H1 (cell line): ENCODE measurements around the gene SLC46A3. TPM values are rescaled to one million over a fixed set of nuclear protein-coding genes. Genes with fewer than 3 reads are reported as not detected.

Experiments used
- CTCF ChIA-PET: fragments of 300-600 bp; sonication (Branson Sonifier 250); formaldehyde crosslinking; loops from one replicate; lab custom pipeline; 2021; ENCODE audit not compliant: partially characterized antibody; lab: Charles Lee
- POLR2A ChIA-PET: fragments of 300-600 bp; sonication (Branson Sonifier 250); formaldehyde crosslinking; loops from one replicate; lab custom pipeline; 2021; ENCODE audit warnings: inconsistent platforms; ENCODE audit not compliant: partially characterized antibody; lab: Charles Lee
- DNase-seq, 2 experiments: peaks; one replicate each; pipeline versions ENCODE4 v3.0.0 to v3.0.0-alpha.2; 2010 to 2022; ENCODE audit warnings: low spot score in 2 of 2, low read depth in 1 of 2, mixed read lengths in 1 of 2
- FAIRE-seq: peaks from 2 replicates; lab custom pipeline; 2011; peaks lifted over from hg19 to GRCh38; lab: Jason Lieb, UNC
- H2AFZ ChIP-seq: 2 replicates; pipeline ENCODE4 v1.8.1; 2012; ENCODE audit warnings: low read length, inconsistent platforms
- H2AK5ac ChIP-seq: 2 replicates; pipeline ENCODE4 v1.6.1; 2013; ENCODE audit warnings: low read depth, low read length
- H2BK120ac ChIP-seq: replicated peaks from 2 replicates; pipeline ENCODE3; 2013; ENCODE audit warnings: low read depth, low read length, inconsistent platforms
- H2BK12ac ChIP-seq: 2 replicates; pipeline ENCODE4 v1.6.1; 2013; ENCODE audit warnings: low read depth, low read length
- H2BK15ac ChIP-seq: 2 replicates; pipeline ENCODE4 v1.6.1; 2013; ENCODE audit warnings: low read length
- H2BK20ac ChIP-seq: 2 replicates; pipeline ENCODE4 v1.6.1; 2013; ENCODE audit warnings: low read length
- H2BK5ac ChIP-seq: 2 replicates; pipeline ENCODE4 v1.6.1; 2013; ENCODE audit warnings: low read depth, low read length
- H3K14ac ChIP-seq: 2 replicates; pipeline ENCODE4 v1.6.1; 2013; ENCODE audit warnings: inconsistent platforms; ENCODE audit not compliant: insufficient read length
- H3K18ac ChIP-seq: 2 replicates; pipeline ENCODE4 v1.6.1; 2013; ENCODE audit warnings: low read length; ENCODE audit errors: extremely low read depth
- H3K23ac ChIP-seq: 2 replicates; pipeline ENCODE4 v1.6.1; 2013; ENCODE audit warnings: inconsistent platforms; ENCODE audit not compliant: insufficient read length
- H3K23me2 ChIP-seq: 2 replicates; pipeline ENCODE4 v1.6.1; 2013; ENCODE audit warnings: low read depth, low read length
- H3K27ac ChIP-seq: 2 replicates; pipeline ENCODE4 v1.6.1; 2011; ENCODE audit warnings: low read depth, low read length, inconsistent platforms
- H3K27me3 ChIP-seq, 4 experiments: replicated peaks in 1 of 4; 1 replicate in 1 of 4; 2 replicates in 3 of 4; pipeline versions ENCODE4 v1.6.1 to v1.8.1; 2011 to 2013; ENCODE audit warnings: low read length in 3 of 4, mild to moderate bottlenecking in 3 of 4, inconsistent platforms in 2 of 4, mixed read lengths in 2 of 4, moderate library complexity in 1 of 4; ENCODE audit not compliant: control insufficient read depth in 3 of 4, insufficient read depth in 3 of 4; ENCODE audit errors: extremely low read depth in 1 of 4
- H3K36me3 ChIP-seq, 4 experiments: 2 replicates each; pipeline versions ENCODE4 v1.6.1 to v1.8.1; 2011 to 2013; ENCODE audit warnings: mild to moderate bottlenecking in 4 of 4, low read length in 3 of 4, moderate library complexity in 2 of 4, control low read depth in 1 of 4, inconsistent platforms in 1 of 4; ENCODE audit not compliant: insufficient read depth in 4 of 4, control insufficient read depth in 2 of 4
- H3K4ac ChIP-seq: replicated peaks from 2 replicates; pipeline ENCODE3; 2013; ENCODE audit warnings: low read length, low read depth, mixed read lengths, inconsistent platforms; ENCODE audit not compliant: insufficient read length
- H3K4me1 ChIP-seq, 4 experiments: replicated peaks in 1 of 4; 1 replicate in 1 of 4; 2 replicates in 3 of 4; pipeline versions ENCODE4 v1.6.1 to v1.8.1; 2011 to 2013; ENCODE audit warnings: low read length in 3 of 4, inconsistent platforms in 2 of 4, mixed read lengths in 1 of 4; ENCODE audit not compliant: insufficient read depth in 4 of 4, control insufficient read depth in 3 of 4
- H3K4me2 ChIP-seq, 2 experiments: 2 replicates each; pipeline versions ENCODE4 v1.6.1 to v1.8.1; 2011 to 2013; ENCODE audit warnings: low read depth in 2 of 2, low read length in 2 of 2, control low read depth in 1 of 2, inconsistent platforms in 1 of 2, mild to moderate bottlenecking in 1 of 2; ENCODE audit not compliant: insufficient read depth in 1 of 2
- H3K4me3 ChIP-seq, 4 experiments: fragments of 200-600, 300-600 bp in 1 of 4; sonication (generic), shearing (Covaris generic), sonication (Bioruptor Twin) in 1 of 4; 2 replicates each; pipeline versions ENCODE4 v1.5.1 to v1.8.1; 2011 to 2016; ENCODE audit warnings: low read length in 4 of 4, low read depth in 3 of 4, control low read depth in 2 of 4, inconsistent platforms in 2 of 4, mild to moderate bottlenecking in 2 of 4, mixed read lengths in 1 of 4, moderate library complexity in 1 of 4; ENCODE audit not compliant: insufficient read depth in 2 of 4; ENCODE audit errors: extremely low read depth in 1 of 4
- H3K56ac ChIP-seq: replicated peaks from 2 replicates; pipeline ENCODE3; 2013; ENCODE audit warnings: low read depth, mild to moderate bottlenecking, mixed read lengths, low read length, inconsistent platforms; ENCODE audit not compliant: insufficient read length
- H3K79me1 ChIP-seq: 2 replicates; pipeline ENCODE4 v1.6.1; 2013; ENCODE audit warnings: low read depth, low read length, control low read depth
- H3K79me2 ChIP-seq, 2 experiments: 2 replicates each; pipeline versions ENCODE4 v1.6.1 to v1.8.1; 2012 to 2013; ENCODE audit warnings: low read length in 2 of 2, mild to moderate bottlenecking in 2 of 2, inconsistent platforms in 1 of 2; ENCODE audit not compliant: insufficient read depth in 2 of 2, control insufficient read depth in 1 of 2
- H3K9ac ChIP-seq, 4 experiments: replicated peaks in 1 of 4; 1 replicate in 1 of 4; 2 replicates in 3 of 4; pipeline versions ENCODE4 v1.6.1 to v1.8.1; 2011 to 2013; ENCODE audit warnings: low read depth in 3 of 4, low read length in 3 of 4, control low read depth in 2 of 4, mild to moderate bottlenecking in 2 of 4, moderate library complexity in 2 of 4, inconsistent platforms in 1 of 4; ENCODE audit errors: extremely low read depth in 1 of 4
- H3K9me3 ChIP-seq, 2 experiments: 2 replicates each; pipeline versions ENCODE4 v1.6.1 to v1.8.1; 2012 to 2013; ENCODE audit warnings: mild to moderate bottlenecking in 2 of 2, moderate library complexity in 2 of 2, control low read depth in 1 of 2, inconsistent platforms in 1 of 2, low read depth in 1 of 2, low read length in 1 of 2, mixed read lengths in 1 of 2; ENCODE audit not compliant: insufficient read depth in 2 of 2
- H4K20me1 ChIP-seq, 2 experiments: replicated peaks in 1 of 2; 2 replicates each; pipeline versions ENCODE3 to v1.8.1; 2011 to 2013; ENCODE audit warnings: inconsistent platforms in 2 of 2, low read length in 2 of 2, mild to moderate bottlenecking in 1 of 2; ENCODE audit not compliant: insufficient read depth in 2 of 2, control insufficient read depth in 1 of 2
- H4K5ac ChIP-seq: 2 replicates; pipeline ENCODE4 v1.6.1; 2013; ENCODE audit warnings: low read length, low read depth, mixed read lengths, inconsistent platforms; ENCODE audit not compliant: insufficient read length
- H4K8ac ChIP-seq: 2 replicates; pipeline ENCODE4 v1.8.0; 2013; ENCODE audit warnings: mild to moderate bottlenecking, moderate library complexity, low read length, inconsistent platforms; ENCODE audit not compliant: insufficient read depth; ENCODE audit errors: extremely low read depth
- H4K91ac ChIP-seq: replicated peaks from 2 replicates; pipeline ENCODE3; 2013; ENCODE audit warnings: low read length, mixed read lengths, inconsistent platforms; ENCODE audit not compliant: insufficient read length
- CEBPB ChIP-seq: IDR thresholded peaks from 2 replicates; pipeline ENCODE4 v1.6.1; 2012; ENCODE audit warnings: low read depth, low read length
- SP1 ChIP-seq: IDR thresholded peaks from 2 replicates; pipeline ENCODE4 v1.6.1; 2011; ENCODE audit warnings: low read depth, low read length
- WGBS, 2 experiments: shearing (Covaris generic) in 1 of 2; methylation state at CpG; one replicate each; pipeline versions ENCODE4 v1.1.6 to v1.1.7; 2013 to 2015; ENCODE audit warnings: low lambda C conversion rate in 2 of 2, mixed read lengths in 2 of 2, inconsistent platforms in 1 of 2, low coverage in 1 of 2, missing lambda C conversion rate in 1 of 2; ENCODE audit not compliant: insufficient replicate concordance in 2 of 2, insufficient coverage in 1 of 2, insufficient read length in 1 of 2; ENCODE audit errors: extremely low coverage in 1 of 2, missing lambda C conversion rate in 1 of 2; 5-methylcytosine and 5-hydroxymethylcytosine counted together
- polyA plus RNA-seq, 7 experiments: library from polyadenylated mRNA; depleted of rRNA in 3 of 7; stranded (reverse) in 5 of 7; unstranded in 2 of 7; fragments of >200 nt in 5 of 7; fragments of 200-250 nt in 2 of 7; gene quantifications; 1 replicate in 5 of 7; 2 replicates in 1 of 7; 4 replicates in 1 of 7; pipeline versions ENCODE4 v1.2.1 to v1.2.3, GENCODE V29; 2011 to 2013; ENCODE audit warnings: missing spikeins in 2 of 7, mixed read lengths in 2 of 7
- total RNA-seq: library from RNA; stranded (reverse); fragmentation: NEBNext Ultra II Directional; extraction: Animal tissue kit (Norgen Biotek cat#: 25700); gene quantifications from 2 replicates; pipeline ENCODE4 v1.2.1, GENCODE V29; 2021

Gene SLC46A3
- total and polyA plus RNA-seq, 2 of the 8 experiments (the other 6 are each of a cell fraction or from before 2014, with no cell fraction given), result 0.39 to 0.67 TPM

GRCh38 chr13:28657784-28658538 is 60.8 kb downstream of the SLC46A3 start:
- H2BK120ac ChIP-seq, result no peak overlapping the region
- H2BK5ac ChIP-seq, result no peak overlapping the region
- no peak overlapping the region for H4K5ac ChIP-seq
- H3K4me1 ChIP-seq, result peaks cover 3 to 12% (median 8%) of the 10 kb centered on the region in 4 experiments; a peak in 6 of 7 replicates
- no peak for FAIRE-seq
- H3K23ac ChIP-seq, result no peak overlapping the region
- H3K9me3 ChIP-seq, result no peaks in the 10 kb centered on the region
- DNase-seq, result no peak
- H2BK12ac ChIP-seq, result no peak overlapping the region
- H3K23me2 ChIP-seq, result no peaks in the 10 kb centered on the region
- WGBS, 2 experiments, result 56% methylated on average over 12 of the region's 12 CpGs; no CpG with 5 or more reads in 1 of the 2 experiments
- H3K18ac ChIP-seq, result no peak overlapping the region
- H3K27me3 ChIP-seq, result no peaks in the 10 kb centered on the region
- H4K20me1 ChIP-seq, result peaks cover 4 to 5% of the 10 kb centered on the region in 2 experiments
- no peak overlapping the region; the same call in 1 of the 2 replicates for H3K27ac ChIP-seq
- H3K56ac ChIP-seq, result no peak overlapping the region
- peaks cover 7 to 9% (median 7%) of the 10 kb centered on the region in 4 experiments for H3K36me3 ChIP-seq
- no peak overlapping the region for H2BK20ac ChIP-seq
- H3K79me1 ChIP-seq, result peaks cover 5% of the 10 kb centered on the region
- peak overlapping the region; percentile 63 to 93 (median 72) for H3K9ac ChIP-seq
- H2AK5ac ChIP-seq, result no peak overlapping the region
- peak overlapping the region; percentile 93 to 99 (median 95) for H3K4me3 ChIP-seq
- H2BK15ac ChIP-seq, result no peak overlapping the region
- H2AFZ ChIP-seq, result no peak overlapping the region
- H3K14ac ChIP-seq, result no peak overlapping the region
- peak overlapping the region; percentile 80 to 82 for H3K4me2 ChIP-seq
- no peak overlapping the region for H3K4ac ChIP-seq
- no peak overlapping the region for H4K8ac ChIP-seq
- peaks cover 22 to 72% of the 10 kb centered on the region in 2 experiments for H3K79me2 ChIP-seq
- CTCF ChIA-PET, result interaction anchor here (0.8 to 2.8 kb wide), 7 partner anchors 12 to 261 kb away, joined by 3 to 11 read pairs (median 4); no protein-coding TSS in a partner anchor
- POLR2A ChIA-PET, result interaction anchor here (1.0 to 1.4 kb wide), 2 partner anchors 126 to 172 kb away, joined by 3 read pairs; no protein-coding TSS in a partner anchor
- H4K91ac ChIP-seq, result no peak overlapping the region
- TF ChIP-seq CEBPB, result no peak
- no peak for TF ChIP-seq SP1
